ENCODE data around the gene NBAS. TPM values are rescaled to one million over a fixed set of nuclear protein-coding genes. Genes with fewer than 3 reads are reported as not detected.

Gene NBAS
- total and polyA plus RNA-seq, 9 donors = 25.8 to 48.9 (median 43.4) TPM

DNA sequence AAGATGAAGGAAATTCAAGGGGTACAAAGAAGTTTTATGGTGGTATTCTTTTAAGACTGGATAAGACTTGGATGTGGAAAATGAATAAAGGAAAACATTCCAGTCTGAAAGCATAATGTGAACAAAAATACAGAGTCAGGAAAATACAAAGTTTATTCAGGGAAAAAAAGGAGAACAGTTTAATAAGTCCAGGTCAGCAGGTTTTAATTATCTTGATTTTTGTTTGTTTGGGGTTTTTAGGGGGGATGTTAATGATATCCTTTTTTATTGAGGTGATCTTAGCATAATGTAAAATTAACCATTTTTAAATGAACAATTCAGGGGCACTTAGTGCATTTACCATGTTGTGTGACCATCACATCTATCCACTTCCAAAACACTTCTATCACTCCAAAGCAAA, 80.6 kb downstream of the NBAS start:
- intact Hi-C loops (cut with DNase I) = no loop called here
- TF ChIP-seq EP300 (IDR thresholded peaks at IDR 0.05) (no peak), POLR2A (IDR thresholded peaks at IDR 0.05) (no peak)
- TF ChIP-seq, protein P1, sequence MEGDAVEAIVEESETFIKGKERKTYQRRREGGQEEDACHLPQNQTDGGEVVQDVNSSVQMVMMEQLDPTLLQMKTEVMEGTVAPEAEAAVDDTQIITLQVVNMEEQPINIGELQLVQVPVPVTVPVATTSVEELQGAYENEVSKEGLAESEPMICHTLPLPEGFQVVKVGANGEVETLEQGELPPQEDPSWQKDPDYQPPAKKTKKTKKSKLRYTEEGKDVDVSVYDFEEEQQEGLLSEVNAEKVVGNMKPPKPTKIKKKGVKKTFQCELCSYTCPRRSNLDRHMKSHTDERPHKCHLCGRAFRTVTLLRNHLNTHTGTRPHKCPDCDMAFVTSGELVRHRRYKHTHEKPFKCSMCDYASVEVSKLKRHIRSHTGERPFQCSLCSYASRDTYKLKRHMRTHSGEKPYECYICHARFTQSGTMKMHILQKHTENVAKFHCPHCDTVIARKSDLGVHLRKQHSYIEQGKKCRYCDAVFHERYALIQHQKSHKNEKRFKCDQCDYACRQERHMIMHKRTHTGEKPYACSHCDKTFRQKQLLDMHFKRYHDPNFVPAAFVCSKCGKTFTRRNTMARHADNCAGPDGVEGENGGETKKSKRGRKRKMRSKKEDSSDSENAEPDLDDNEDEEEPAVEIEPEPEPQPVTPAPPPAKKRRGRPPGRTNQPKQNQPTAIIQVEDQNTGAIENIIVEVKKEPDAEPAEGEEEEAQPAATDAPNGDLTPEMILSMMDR (IDR thresholded peaks at IDR 0.05) = no peak
- Histone ChIP-seq H3K9me3 (no peaks in the 10 kb centered on the region), H3K27me3 (no peaks in the 10 kb centered on the region), H3K4me1 (ENCODE audit: insufficient read depth) (no peaks in the 10 kb centered on the region), H3K4me3 (no peak overlapping the region), H3K36me3 (no peaks in the 10 kb centered on the region), H3K27ac (no peak overlapping the region)
- DNase-seq = no peak

DNA sequence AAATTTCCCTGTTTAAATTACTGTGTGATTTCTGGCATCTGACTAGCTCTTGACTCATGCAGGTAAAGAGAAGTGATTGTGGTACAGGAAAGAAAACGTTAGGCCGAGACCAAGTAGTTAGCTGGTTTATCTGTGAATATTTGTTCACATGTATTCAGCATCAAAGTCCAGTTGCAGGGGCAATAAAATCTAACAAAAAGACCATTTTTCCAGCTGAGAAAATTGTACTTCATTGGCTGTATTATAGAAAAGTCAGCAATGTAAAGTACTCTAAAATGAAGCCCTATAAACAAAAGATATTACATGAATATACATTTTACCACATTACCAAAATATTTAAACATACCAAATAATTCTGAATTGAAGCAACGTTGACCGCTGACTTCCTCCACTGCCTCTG, 88.3 kb downstream of the NBAS start:
- H3K27me3 ChIP-seq = no peaks in the 10 kb centered on the region
- intact Hi-C loops (cut with DNase I) = no loop called here

DNA sequence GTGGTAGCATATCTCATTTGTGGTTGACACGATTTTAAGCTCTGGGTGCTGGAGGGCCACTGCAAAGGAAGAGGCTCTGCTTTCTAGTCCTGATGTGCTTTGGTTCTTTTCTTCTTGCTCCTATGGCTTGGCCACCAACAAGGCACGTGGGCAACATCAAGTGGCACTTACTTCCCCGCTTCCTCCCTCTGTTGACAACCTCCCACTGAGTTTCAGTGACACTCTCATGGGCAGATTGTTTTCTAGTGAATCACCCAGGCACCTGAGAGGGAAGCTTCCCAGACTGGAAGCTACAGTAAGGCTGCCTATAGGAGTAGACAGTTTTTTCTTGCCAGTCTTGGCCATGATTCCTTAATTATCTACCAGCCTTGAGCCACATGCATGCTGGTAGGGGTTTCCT, 89.0 kb downstream of the NBAS start:
- TF ChIP-seq POLR2A (IDR thresholded peaks at IDR 0.05) (no peak), EP300 (IDR thresholded peaks at IDR 0.05) (no peak)
- TF ChIP-seq, protein P1 (IDR thresholded peaks at IDR 0.05) = no peak
- WGBS, 3 donors = 89 to 93% (median 92%) methylated on average over 3 of the region's 3 CpGs
- Histone ChIP-seq H3K4me3 (no peak overlapping the region), H3K4me1 (ENCODE audit: insufficient read depth) (no peaks in the 10 kb centered on the region), H3K27me3 (no peaks in the 10 kb centered on the region), H3K27ac (no peak overlapping the region), H3K36me3 (no peaks in the 10 kb centered on the region), H3K9me3 (no peaks in the 10 kb centered on the region)
- no peak for DNase-seq
- intact Hi-C loops (cut with DNase I) = no loop called here

More for the DNA sequence above, 88.3 kb downstream of the NBAS start:
- TF ChIP-seq, protein P1 (IDR thresholded peaks at IDR 0.05) = no peak
- TF ChIP-seq POLR2A (IDR thresholded peaks at IDR 0.05) (no peak), EP300 (IDR thresholded peaks at IDR 0.05) (no peak)
- Histone ChIP-seq H3K36me3 (no peaks in the 10 kb centered on the region), H3K9me3 (no peaks in the 10 kb centered on the region), H3K4me1 (ENCODE audit: insufficient read depth) (no peaks in the 10 kb centered on the region), H3K27ac (no peak overlapping the region), H3K4me3 (no peak overlapping the region)
- 90 to 94% (median 93%) methylated on average over 4 of the region's 4 CpGs for WGBS, 3 donors
- DNase-seq = no peak

DNA sequence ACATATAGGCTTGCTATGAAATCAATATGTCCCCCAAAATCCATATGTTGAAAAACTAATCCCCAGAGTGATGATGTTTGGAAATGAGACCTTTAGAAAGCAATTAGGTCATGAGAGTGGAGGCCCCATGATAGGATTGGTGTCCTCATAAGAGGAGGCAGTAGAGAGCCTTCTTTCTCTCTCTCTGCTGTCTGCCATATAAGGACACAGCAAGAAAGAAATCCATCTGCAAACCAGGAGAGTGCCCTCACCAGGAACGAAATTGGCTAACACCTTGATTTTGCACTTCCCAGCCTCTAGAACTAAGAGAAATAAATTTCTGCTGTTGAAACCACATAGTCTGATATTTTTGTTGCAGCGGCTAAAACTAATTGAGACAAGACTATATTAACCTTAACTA, 89.5 kb downstream of the NBAS start:
- H3K9me3 ChIP-seq = no peaks in the 10 kb centered on the region
- 83 to 93% (median 91%) methylated on average over 2 of the region's 2 CpGs for WGBS, 3 donors
- no peaks in the 10 kb centered on the region for H3K27me3 ChIP-seq
- intact Hi-C loops (cut with DNase I) = no loop called here
- no peaks in the 10 kb centered on the region for H3K36me3 ChIP-seq
- H3K4me3 ChIP-seq = no peak overlapping the region
- no peak overlapping the region for H3K27ac ChIP-seq
- H3K4me1 ChIP-seq (ENCODE audit: insufficient read depth) = no peaks in the 10 kb centered on the region
- DNase-seq = no peak
- TF ChIP-seq POLR2A (IDR thresholded peaks at IDR 0.05) (no peak), EP300 (IDR thresholded peaks at IDR 0.05) (no peak)
- TF ChIP-seq, protein P1 (IDR thresholded peaks at IDR 0.05) = no peak

Measured in ovary (tissue), 9 donors.